ENCODE results near the gene FCGR3A. TPM values are rescaled to one million over a fixed set of nuclear protein-coding genes. Genes with fewer than 3 reads are reported as not detected.
"Not testable (repeated sequence)": the region's sequence is repeated elsewhere in the genome, so short reads cannot be mapped to it uniquely, and the experiment has no call there.

Gene FCGR3A
- total RNA-seq, 1 donor, result under 0.01 TPM

DNA sequence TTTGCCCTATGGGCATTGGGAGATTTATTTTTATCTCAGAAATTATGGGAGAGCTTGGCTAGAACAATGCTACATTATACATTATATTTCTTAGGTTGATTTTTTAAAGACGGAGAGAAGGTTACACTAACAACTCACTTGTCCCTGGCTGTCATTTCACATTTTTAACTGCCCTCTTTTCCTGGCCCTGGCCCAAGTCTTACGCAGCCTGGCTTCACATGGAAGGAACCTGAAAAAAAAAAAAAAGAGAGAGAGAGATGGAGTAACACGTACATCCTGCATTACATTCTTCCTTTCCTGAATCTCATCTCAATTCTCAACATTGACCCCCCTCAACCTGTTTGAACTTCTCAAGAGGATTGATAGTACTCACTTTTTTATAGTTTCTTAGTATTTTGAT, 21.1 kb downstream of the FCGR3A start:
- H3K27ac ChIP-seq (ENCODE audit: low read depth, low read length); H4K20me1 ChIP-seq (ENCODE audit: insufficient read depth, low read length); H3K79me2 ChIP-seq (ENCODE audit: insufficient read depth, low read length); H3K9me3 ChIP-seq (ENCODE audit: low read depth, low read length); DNase-seq (ENCODE audit: insufficient read length, low spot score, missing footprints); H2AFZ ChIP-seq (ENCODE audit: low read length); H3K36me3 ChIP-seq (ENCODE audit: insufficient read depth, low read length); H3K27me3 ChIP-seq (ENCODE audit: insufficient read depth, low read length); H3K4me3 ChIP-seq (ENCODE audit: insufficient read depth, low read length); H3K4me2 ChIP-seq (ENCODE audit: insufficient read depth, low read length): not testable (repeated sequence)
- peaks cover 12% of the 10 kb centered on the region for H3K4me1 ChIP-seq (ENCODE audit: insufficient read depth, low read length)

DNA sequence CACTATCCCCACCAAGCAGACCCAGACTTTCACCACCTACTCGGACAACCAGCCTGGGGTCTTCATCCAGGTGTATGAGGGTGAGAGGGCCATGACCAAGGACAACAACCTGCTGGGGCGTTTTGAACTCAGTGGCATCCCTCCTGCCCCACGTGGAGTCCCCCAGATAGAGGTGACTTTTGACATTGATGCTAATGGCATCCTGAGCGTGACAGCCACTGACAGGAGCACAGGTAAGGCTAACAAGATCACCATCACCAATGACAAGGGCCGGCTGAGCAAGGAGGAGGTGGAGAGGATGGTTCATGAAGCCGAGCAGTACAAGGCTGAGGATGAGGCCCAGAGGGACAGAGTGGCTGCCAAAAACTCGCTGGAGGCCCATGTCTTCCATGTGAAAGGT, 23.7 kb downstream of the FCGR3A start:
- not testable (repeated sequence) for H3K9me3 ChIP-seq (ENCODE audit: low read depth, low read length); H3K36me3 ChIP-seq (ENCODE audit: insufficient read depth, low read length); H2AFZ ChIP-seq (ENCODE audit: low read length); H3K27me3 ChIP-seq (ENCODE audit: insufficient read depth, low read length); H3K27ac ChIP-seq (ENCODE audit: low read depth, low read length); H3K4me1 ChIP-seq (ENCODE audit: insufficient read depth, low read length); DNase-seq (ENCODE audit: insufficient read length, low spot score, missing footprints); H4K20me1 ChIP-seq (ENCODE audit: insufficient read depth, low read length); H3K4me2 ChIP-seq (ENCODE audit: insufficient read depth, low read length); H3K79me2 ChIP-seq (ENCODE audit: insufficient read depth, low read length); H3K4me3 ChIP-seq (ENCODE audit: insufficient read depth, low read length)

DNA sequence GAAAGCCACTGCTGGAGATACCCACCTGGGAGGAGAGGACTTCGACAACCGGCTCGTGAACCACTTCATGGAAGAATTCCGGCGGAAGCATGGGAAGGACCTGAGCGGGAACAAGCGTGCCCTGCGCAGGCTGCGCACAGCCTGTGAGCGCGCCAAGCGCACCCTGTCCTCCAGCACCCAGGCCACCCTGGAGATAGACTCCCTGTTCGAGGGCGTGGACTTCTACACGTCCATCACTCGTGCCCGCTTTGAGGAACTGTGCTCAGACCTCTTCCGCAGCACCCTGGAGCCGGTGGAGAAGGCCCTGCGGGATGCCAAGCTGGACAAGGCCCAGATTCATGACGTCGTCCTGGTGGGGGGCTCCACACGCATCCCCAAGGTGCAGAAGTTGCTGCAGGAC, 24.3 kb downstream of the FCGR3A start:
- not testable (repeated sequence) for H2AFZ ChIP-seq (ENCODE audit: low read length); H3K9me3 ChIP-seq (ENCODE audit: low read depth, low read length); H3K4me1 ChIP-seq (ENCODE audit: insufficient read depth, low read length); H3K79me2 ChIP-seq (ENCODE audit: insufficient read depth, low read length); DNase-seq (ENCODE audit: insufficient read length, low spot score, missing footprints); H4K20me1 ChIP-seq (ENCODE audit: insufficient read depth, low read length); H3K4me3 ChIP-seq (ENCODE audit: insufficient read depth, low read length); H3K27ac ChIP-seq (ENCODE audit: low read depth, low read length); H3K4me2 ChIP-seq (ENCODE audit: insufficient read depth, low read length); H3K27me3 ChIP-seq (ENCODE audit: insufficient read depth, low read length); H3K36me3 ChIP-seq (ENCODE audit: insufficient read depth, low read length)

DNA sequence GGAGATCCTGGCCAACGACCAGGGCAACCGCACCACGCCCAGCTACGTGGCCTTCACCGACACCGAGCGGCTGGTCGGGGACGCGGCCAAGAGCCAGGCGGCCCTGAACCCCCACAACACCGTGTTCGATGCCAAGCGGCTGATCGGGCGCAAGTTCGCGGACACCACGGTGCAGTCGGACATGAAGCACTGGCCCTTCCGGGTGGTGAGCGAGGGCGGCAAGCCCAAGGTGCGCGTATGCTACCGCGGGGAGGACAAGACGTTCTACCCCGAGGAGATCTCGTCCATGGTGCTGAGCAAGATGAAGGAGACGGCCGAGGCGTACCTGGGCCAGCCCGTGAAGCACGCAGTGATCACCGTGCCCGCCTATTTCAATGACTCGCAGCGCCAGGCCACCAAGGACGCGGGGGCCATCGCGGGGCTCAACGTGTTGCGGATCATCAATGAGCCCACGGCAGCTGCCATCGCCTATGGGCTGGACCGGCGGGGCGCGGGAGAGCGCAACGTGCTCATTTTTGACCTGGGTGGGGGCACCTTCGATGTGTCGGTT, 24.8 kb downstream of the FCGR3A start:
- not testable (repeated sequence) for H3K36me3 ChIP-seq (ENCODE audit: insufficient read depth, low read length); H3K9me3 ChIP-seq (ENCODE audit: low read depth, low read length); DNase-seq (ENCODE audit: insufficient read length, low spot score, missing footprints); H4K20me1 ChIP-seq (ENCODE audit: insufficient read depth, low read length); H3K27ac ChIP-seq (ENCODE audit: low read depth, low read length); H3K27me3 ChIP-seq (ENCODE audit: insufficient read depth, low read length); H3K4me1 ChIP-seq (ENCODE audit: insufficient read depth, low read length); H3K79me2 ChIP-seq (ENCODE audit: insufficient read depth, low read length)
- peak overlapping the region; percentile 60 for H3K4me2 ChIP-seq (ENCODE audit: insufficient read depth, low read length)
- H3K4me3 ChIP-seq (ENCODE audit: insufficient read depth, low read length), result peak overlapping the region; percentile 61
- peak overlapping the region; percentile 62 for H2AFZ ChIP-seq (ENCODE audit: low read length)

DNA sequence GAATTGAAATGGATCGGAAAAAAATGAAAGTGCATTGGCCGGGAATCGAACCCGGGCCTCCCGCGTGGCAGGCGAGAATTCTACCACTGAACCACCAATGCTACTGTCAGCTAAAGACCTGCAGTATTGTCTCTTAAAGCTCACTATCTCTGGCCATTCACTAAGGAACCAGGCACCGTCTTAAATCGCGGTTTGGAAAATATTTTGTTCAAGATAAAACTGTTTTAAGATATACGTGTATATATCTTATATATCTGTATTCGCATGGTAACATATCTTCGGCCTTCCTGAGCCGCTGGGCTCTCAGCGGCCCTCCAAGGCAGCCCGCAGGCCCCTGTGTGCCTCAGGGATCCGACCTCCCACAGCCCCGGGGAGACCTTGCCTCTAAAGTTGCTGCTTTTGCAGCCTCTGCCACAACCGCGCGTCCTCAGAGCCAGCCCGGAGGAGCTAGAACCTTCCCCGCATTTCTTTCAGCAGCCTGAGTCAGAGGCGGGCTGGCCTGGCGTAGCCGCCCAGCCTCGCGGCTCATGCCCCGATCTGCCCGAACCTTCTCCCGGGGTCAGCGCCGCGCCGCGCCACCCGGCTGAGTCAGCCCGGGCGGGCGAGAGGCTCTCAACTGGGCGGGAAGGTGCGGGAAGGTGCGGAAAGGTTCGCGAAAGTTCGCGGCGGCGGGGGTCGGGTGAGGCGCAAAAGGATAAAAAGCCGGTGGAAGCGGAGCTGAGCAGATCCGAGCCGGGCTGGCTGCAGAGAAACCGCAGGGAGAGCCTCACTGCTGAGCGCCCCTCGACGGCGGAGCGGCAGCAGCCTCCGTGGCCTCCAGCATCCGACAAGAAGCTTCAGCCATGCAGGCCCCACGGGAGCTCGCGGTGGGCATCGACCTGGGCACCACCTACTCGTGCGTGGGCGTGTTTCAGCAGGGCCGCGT, 25.5 kb downstream of the FCGR3A start, which contains the start of gene HSPA6:
HSPA6 (plus strand) TSS at position 724 of the 925 bp plus-strand sequence; CDS start at position 843, 119 bp downstream.
- peak; percentile 96 for DNase-seq (ENCODE audit: insufficient read length, low spot score, missing footprints)

DNA sequence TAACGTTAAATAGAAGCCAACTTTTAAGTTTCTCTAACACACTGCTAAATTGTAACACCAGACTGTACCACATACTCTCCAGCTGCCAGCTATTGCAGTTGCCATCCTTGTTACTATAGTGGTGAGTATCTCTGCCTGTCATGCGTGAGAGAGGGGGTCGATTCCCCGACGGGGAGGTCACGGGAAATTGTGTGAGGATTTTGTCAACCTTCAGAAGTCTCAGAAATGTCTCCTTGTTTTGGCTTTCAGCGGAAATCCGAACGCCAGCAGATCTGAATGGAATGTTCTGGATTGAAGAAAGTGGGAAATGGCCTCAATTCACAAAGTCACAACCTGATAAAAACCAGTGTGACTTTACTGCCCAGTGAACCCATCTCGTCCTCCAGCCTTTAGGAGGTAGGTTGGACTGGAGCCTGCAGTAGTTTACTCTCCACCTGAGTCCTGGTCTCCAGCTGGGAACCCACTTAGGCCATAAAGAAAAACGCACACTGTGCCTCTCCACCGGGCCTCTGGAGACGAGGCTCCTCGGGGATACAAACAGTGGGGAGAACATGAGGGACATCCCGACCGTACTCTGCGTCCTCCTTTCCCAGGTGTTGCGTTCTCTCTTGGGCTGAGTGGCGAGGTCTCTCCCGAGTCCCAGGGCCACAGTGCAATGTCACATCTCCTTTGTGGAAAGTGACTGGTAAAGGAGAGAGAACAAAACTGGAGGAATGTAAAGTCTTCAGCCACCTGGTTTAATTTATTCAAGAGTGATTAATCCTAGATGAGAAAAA, 26.4 kb downstream of the FCGR3A start:
- not testable (repeated sequence) for H3K79me2 ChIP-seq (ENCODE audit: insufficient read depth, low read length); H3K9me3 ChIP-seq (ENCODE audit: low read depth, low read length); H3K4me3 ChIP-seq (ENCODE audit: insufficient read depth, low read length); H3K27ac ChIP-seq (ENCODE audit: low read depth, low read length); H3K4me1 ChIP-seq (ENCODE audit: insufficient read depth, low read length); DNase-seq (ENCODE audit: insufficient read length, low spot score, missing footprints); H2AFZ ChIP-seq (ENCODE audit: low read length); H3K36me3 ChIP-seq (ENCODE audit: insufficient read depth, low read length); H3K27me3 ChIP-seq (ENCODE audit: insufficient read depth, low read length); H4K20me1 ChIP-seq (ENCODE audit: insufficient read depth, low read length)
- peak overlapping the region; percentile 70 for H3K4me2 ChIP-seq (ENCODE audit: insufficient read depth, low read length)

More for the DNA sequence above, 25.5 kb downstream of the FCGR3A start, which contains the start of gene HSPA6:
- peak within 1 kb of the TSS; percentile 81 for H2AFZ ChIP-seq (ENCODE audit: low read length)
- not testable (repeated sequence) for H3K36me3 ChIP-seq (ENCODE audit: insufficient read depth, low read length); H3K27me3 ChIP-seq (ENCODE audit: insufficient read depth, low read length); H3K4me1 ChIP-seq (ENCODE audit: insufficient read depth, low read length); H3K9me3 ChIP-seq (ENCODE audit: low read depth, low read length); H4K20me1 ChIP-seq (ENCODE audit: insufficient read depth, low read length); H3K79me2 ChIP-seq (ENCODE audit: insufficient read depth, low read length)
- peak within 1 kb of the TSS; percentile 77 for H3K4me3 ChIP-seq (ENCODE audit: insufficient read depth, low read length)
- peak within 1 kb of the TSS; percentile 76 for H3K27ac ChIP-seq (ENCODE audit: low read depth, low read length)
- H3K4me2 ChIP-seq (ENCODE audit: insufficient read depth, low read length), result peak within 1 kb of the TSS; percentile 70

DNA sequence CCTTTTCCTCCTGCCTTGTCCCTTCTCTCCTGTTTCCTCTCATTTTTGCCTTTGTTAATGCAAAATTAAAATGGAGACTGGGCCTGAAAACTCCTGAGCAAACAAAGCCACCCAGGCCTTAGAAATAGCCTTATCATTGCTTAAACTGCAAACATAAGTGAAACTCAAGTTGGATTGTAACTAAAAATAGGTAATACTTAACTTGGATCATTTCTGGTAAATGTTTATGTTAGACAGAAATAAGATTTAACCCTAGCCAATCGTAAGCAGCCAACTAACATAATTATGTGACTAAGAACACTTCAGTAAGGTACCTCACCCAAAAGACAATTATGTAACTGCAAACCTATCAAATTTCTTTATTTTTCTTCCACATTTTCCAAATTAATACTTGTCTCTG, 35.7 kb downstream of the FCGR3A start:
- Histone ChIP-seq H3K27ac (ENCODE audit: low read depth, low read length) (peak overlapping the region; percentile 86), H3K4me1 (ENCODE audit: insufficient read depth, low read length) (peaks cover 16% of the 10 kb centered on the region), H2AFZ (ENCODE audit: low read length) (peak overlapping the region; percentile 89), H3K4me2 (ENCODE audit: insufficient read depth, low read length) (peak overlapping the region; percentile 54)
- H4K20me1 ChIP-seq (ENCODE audit: insufficient read depth, low read length); H3K9me3 ChIP-seq (ENCODE audit: low read depth, low read length); DNase-seq (ENCODE audit: insufficient read length, low spot score, missing footprints); H3K4me3 ChIP-seq (ENCODE audit: insufficient read depth, low read length); H3K27me3 ChIP-seq (ENCODE audit: insufficient read depth, low read length); H3K79me2 ChIP-seq (ENCODE audit: insufficient read depth, low read length); H3K36me3 ChIP-seq (ENCODE audit: insufficient read depth, low read length): not testable (repeated sequence)

DNA sequence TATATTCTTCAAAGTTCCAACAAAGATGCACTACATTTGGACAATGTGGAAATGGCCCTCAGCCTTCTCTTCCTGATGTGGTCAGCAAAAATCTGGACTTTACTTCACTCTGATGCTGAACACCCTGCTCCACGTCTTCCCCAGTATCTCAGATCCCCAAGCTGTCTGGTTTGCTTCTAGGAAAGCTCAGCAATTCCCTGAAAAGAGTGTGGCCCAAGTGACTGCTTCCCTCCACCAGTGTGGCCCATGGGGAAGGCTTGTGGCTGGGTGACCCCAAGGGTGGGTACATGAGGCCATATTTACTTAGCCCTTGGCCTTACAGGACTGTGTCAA, 36.2 kb downstream of the FCGR3A start:
- Histone ChIP-seq H3K27ac (ENCODE audit: low read depth, low read length) (peak overlapping the region; percentile 86), H3K4me1 (ENCODE audit: insufficient read depth, low read length) (peaks cover 16% of the 10 kb centered on the region), H2AFZ (ENCODE audit: low read length) (peak overlapping the region; percentile 89), H3K4me2 (ENCODE audit: insufficient read depth, low read length) (peak overlapping the region; percentile 54)
- not testable (repeated sequence) for H3K9me3 ChIP-seq (ENCODE audit: low read depth, low read length); H4K20me1 ChIP-seq (ENCODE audit: insufficient read depth, low read length); H3K4me3 ChIP-seq (ENCODE audit: insufficient read depth, low read length); H3K27me3 ChIP-seq (ENCODE audit: insufficient read depth, low read length); H3K79me2 ChIP-seq (ENCODE audit: insufficient read depth, low read length); H3K36me3 ChIP-seq (ENCODE audit: insufficient read depth, low read length); DNase-seq (ENCODE audit: insufficient read length, low spot score, missing footprints)

Measured in osteoblast (primary cell).